HepG2 (cell line): ENCODE measurements around the gene SPTSSA. TPM values are rescaled to one million over a fixed set of nuclear protein-coding genes. Genes with fewer than 3 reads are reported as not detected.
A peak's percentile ranks its signal among the peaks of the same experiment; 100 is the strongest.

Experiments used
- DNMT3B ChIP-seq: conservative IDR thresholded peaks from 2 replicates; pipeline ENCODE4 v1.6.1; 2016; ENCODE audit warnings: missing biosample characterization, control low read depth
- ESRRA ChIP-seq: sonication (generic); formaldehyde crosslinking; IDR thresholded peaks from 2 replicates; pipeline ENCODE4 v1.5.1; 2020; ENCODE audit warnings: mild to moderate bottlenecking, low read depth, missing genetic modification reagents
- HOXA9 ChIP-seq: sonication (generic); formaldehyde crosslinking; IDR thresholded peaks from 2 replicates; pipeline ENCODE4 v1.8.1; 2022; ENCODE audit warnings: missing genetic modification reagents, mild to moderate bottlenecking, moderate library complexity, borderline replicate concordance
- POLR2G ChIP-seq: fragments of 200-400 bp; formaldehyde crosslinking; IDR thresholded peaks from 2 replicates; pipeline ENCODE4 v1.6.1; 2018; ENCODE audit warnings: mild to moderate bottlenecking, low read depth, low read length, moderate library complexity
- RFX3 ChIP-seq: IDR thresholded peaks from 2 replicates; pipeline ENCODE4 v1.6.1; 2016; ENCODE audit warnings: missing biosample characterization, missing genetic modification reagents
- SMYD3 ChIP-seq: sonication (generic); formaldehyde crosslinking; IDR thresholded peaks from 2 replicates; pipeline ENCODE4 v1.8.1; 2023; ENCODE audit warnings: mild to moderate bottlenecking, missing genetic modification reagents
- ZNF260 ChIP-seq: sonication (generic); formaldehyde crosslinking; IDR thresholded peaks from 2 replicates; pipeline ENCODE4 v1.4.0; 2020; ENCODE audit warnings: missing genetic modification reagents, low read depth, mild to moderate bottlenecking, borderline replicate concordance
- ZNF337 ChIP-seq: sonication (generic); formaldehyde crosslinking; IDR thresholded peaks from 2 replicates; pipeline ENCODE4 v1.5.1; 2020; ENCODE audit warnings: missing genetic modification reagents, low read depth, mild to moderate bottlenecking, borderline replicate concordance
- ZNF33A ChIP-seq: sonication (generic); formaldehyde crosslinking; IDR thresholded peaks from 2 replicates; pipeline ENCODE4 v1.5.1; 2020; ENCODE audit warnings: missing genetic modification reagents, mild to moderate bottlenecking, moderate library complexity, borderline replicate concordance
- ZNF614 ChIP-seq: IDR thresholded peaks from 2 replicates; pipeline ENCODE4 v1.6.1; 2018; ENCODE audit warnings: missing biosample characterization, missing genetic modification reagents, inconsistent platforms, borderline replicate concordance
- ZSCAN25 ChIP-seq: sonication (generic); formaldehyde crosslinking; IDR thresholded peaks from 2 replicates; pipeline ENCODE4 v1.8.0; 2022; ENCODE audit warnings: mild to moderate bottlenecking, missing genetic modification reagents
- polyA plus RNA-seq, 8 experiments: library from polyadenylated mRNA; depleted of rRNA in 3 of 8; stranded (reverse) in 7 of 8; unstranded in 1 of 8; fragments of >200 nt; fragmentation: Illumina TruSeq in 4 of 8; extraction: Trizol in 4 of 8; gene quantifications; 2 replicates each; pipeline versions ENCODE4 v1.2.1 to v1.2.3, GENCODE V29; 2011 to 2016; ENCODE audit warnings: low read depth in 4 of 8, missing spikeins in 1 of 8, mixed read lengths in 1 of 8; ENCODE audit not compliant: insufficient read depth in 1 of 8
- total RNA-seq, 5 experiments: library from RNA; depleted of rRNA; stranded (reverse); fragments of >200 nt; fragmentation: Illumina TruSeq; extraction: Trizol; gene quantifications; 2 replicates each; pipeline ENCODE4 v1.2.3, GENCODE V29; 2016; ENCODE audit warnings: low read depth in 1 of 5
- TF ChIP-seq, protein P1 (sequence below): sonication (generic); formaldehyde crosslinking; IDR thresholded peaks from 2 replicates; pipeline ENCODE4 v1.4.0; 2020; ENCODE audit warnings: missing genetic modification reagents
- TF ChIP-seq, protein P2 (sequence below): sonication (generic); formaldehyde crosslinking; IDR thresholded peaks from 2 replicates; pipeline ENCODE4 v1.4.0; 2020; ENCODE audit warnings: missing genetic modification reagents
- TF ChIP-seq, protein P3 (sequence below): sonication (generic); formaldehyde crosslinking; conservative IDR thresholded peaks from 2 replicates; pipeline ENCODE4 v1.8.0; 2022; ENCODE audit warnings: mild to moderate bottlenecking, moderate library complexity, missing genetic modification reagents
- TF ChIP-seq, protein P4 (sequence below): IDR thresholded peaks from 2 replicates; pipeline ENCODE4 v1.6.1; 2016; ENCODE audit warnings: low read depth, control low read depth
- TF ChIP-seq, protein P5 (sequence below): sonication (generic); formaldehyde crosslinking; IDR thresholded peaks from 2 replicates; pipeline ENCODE4 v1.5.0; 2020; ENCODE audit warnings: missing genetic modification reagents, mild to moderate bottlenecking, borderline replicate concordance
- TF ChIP-seq, protein P6 (sequence below): sonication (generic); formaldehyde crosslinking; IDR thresholded peaks from 2 replicates; pipeline ENCODE4 v1.8.1; 2022; ENCODE audit warnings: mild to moderate bottlenecking, missing genetic modification reagents

SPTSSA gene
- total and polyA plus RNA-seq, 2 of the 13 experiments (the other 11 are each of a cell fraction or from before 2014, with no cell fraction given) = 19.1 to 86.1 TPM

DNA sequence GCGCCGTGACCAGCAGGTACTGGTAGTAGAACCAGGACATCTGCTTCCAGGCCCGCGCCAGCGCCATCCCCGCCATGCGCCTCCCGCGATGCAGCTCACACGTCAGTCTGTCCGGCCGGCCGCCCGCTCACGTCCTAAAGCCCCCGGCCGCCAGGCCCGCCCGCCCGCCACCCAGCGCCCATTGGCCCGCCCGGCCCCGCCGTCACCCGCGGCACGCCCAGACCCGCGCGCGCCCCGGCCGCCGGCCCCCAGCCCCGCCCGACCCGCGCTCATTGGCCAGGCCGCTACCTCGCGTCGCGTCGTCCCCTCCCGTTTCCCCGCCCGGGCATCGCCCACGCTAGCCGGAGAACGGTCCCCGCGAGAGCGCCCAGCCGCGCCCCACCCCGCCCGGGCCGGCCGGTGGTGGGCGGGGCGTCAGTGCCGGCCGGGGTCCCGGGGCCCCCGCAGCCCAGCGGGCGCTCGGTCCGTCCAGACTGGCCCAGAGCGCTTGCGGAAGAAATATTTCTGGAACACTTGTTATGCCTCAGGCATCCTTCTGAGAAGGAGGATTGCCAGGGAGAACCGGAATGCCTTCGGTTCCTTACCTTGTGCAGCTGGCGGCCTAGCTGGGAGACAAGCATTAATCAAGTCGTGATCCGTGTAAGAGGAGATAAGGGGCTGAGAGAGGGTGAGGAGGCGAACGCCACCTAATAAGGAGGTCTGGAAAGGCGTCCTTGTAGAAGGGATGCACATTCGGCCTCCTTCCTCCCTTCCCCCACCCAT, at the start of gene SPTSSA (continued):
- TF ChIP-seq, protein P1, sequence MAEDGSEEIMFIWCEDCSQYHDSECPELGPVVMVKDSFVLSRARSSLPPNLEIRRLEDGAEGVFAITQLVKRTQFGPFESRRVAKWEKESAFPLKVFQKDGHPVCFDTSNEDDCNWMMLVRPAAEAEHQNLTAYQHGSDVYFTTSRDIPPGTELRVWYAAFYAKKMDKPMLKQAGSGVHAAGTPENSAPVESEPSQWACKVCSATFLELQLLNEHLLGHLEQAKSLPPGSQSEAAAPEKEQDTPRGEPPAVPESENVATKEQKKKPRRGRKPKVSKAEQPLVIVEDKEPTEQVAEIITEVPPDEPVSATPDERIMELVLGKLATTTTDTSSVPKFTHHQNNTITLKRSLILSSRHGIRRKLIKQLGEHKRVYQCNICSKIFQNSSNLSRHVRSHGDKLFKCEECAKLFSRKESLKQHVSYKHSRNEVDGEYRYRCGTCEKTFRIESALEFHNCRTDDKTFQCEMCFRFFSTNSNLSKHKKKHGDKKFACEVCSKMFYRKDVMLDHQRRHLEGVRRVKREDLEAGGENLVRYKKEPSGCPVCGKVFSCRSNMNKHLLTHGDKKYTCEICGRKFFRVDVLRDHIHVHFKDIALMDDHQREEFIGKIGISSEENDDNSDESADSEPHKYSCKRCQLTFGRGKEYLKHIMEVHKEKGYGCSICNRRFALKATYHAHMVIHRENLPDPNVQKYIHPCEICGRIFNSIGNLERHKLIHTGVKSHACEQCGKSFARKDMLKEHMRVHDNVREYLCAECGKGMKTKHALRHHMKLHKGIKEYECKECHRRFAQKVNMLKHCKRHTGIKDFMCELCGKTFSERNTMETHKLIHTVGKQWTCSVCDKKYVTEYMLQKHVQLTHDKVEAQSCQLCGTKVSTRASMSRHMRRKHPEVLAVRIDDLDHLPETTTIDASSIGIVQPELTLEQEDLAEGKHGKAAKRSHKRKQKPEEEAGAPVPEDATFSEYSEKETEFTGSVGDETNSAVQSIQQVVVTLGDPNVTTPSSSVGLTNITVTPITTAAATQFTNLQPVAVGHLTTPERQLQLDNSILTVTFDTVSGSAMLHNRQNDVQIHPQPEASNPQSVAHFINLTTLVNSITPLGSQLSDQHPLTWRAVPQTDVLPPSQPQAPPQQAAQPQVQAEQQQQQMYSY (CRISPR knock-in tag) = peak; percentile 71; the same call in 1 of the 2 replicates
- TF ChIP-seq, protein P2, sequence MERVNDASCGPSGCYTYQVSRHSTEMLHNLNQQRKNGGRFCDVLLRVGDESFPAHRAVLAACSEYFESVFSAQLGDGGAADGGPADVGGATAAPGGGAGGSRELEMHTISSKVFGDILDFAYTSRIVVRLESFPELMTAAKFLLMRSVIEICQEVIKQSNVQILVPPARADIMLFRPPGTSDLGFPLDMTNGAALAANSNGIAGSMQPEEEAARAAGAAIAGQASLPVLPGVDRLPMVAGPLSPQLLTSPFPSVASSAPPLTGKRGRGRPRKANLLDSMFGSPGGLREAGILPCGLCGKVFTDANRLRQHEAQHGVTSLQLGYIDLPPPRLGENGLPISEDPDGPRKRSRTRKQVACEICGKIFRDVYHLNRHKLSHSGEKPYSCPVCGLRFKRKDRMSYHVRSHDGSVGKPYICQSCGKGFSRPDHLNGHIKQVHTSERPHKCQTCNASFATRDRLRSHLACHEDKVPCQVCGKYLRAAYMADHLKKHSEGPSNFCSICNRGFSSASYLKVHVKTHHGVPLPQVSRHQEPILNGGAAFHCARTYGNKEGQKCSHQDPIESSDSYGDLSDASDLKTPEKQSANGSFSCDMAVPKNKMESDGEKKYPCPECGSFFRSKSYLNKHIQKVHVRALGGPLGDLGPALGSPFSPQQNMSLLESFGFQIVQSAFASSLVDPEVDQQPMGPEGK = peak; percentile 82
- peak; percentile 86; the same call in 1 of the 2 replicates for TF ChIP-seq HOXA9 (CRISPR knock-in tag)
- no peak for TF ChIP-seq ZNF260
- TF ChIP-seq ZNF33A (CRISPR knock-in tag) = no peak
- peak; percentile 60; the same call in 1 of the 2 replicates for TF ChIP-seq ESRRA (CRISPR knock-in tag)
- peak; percentile 73 for TF ChIP-seq ZSCAN25 (CRISPR knock-in tag)
- TF ChIP-seq, protein P3, sequence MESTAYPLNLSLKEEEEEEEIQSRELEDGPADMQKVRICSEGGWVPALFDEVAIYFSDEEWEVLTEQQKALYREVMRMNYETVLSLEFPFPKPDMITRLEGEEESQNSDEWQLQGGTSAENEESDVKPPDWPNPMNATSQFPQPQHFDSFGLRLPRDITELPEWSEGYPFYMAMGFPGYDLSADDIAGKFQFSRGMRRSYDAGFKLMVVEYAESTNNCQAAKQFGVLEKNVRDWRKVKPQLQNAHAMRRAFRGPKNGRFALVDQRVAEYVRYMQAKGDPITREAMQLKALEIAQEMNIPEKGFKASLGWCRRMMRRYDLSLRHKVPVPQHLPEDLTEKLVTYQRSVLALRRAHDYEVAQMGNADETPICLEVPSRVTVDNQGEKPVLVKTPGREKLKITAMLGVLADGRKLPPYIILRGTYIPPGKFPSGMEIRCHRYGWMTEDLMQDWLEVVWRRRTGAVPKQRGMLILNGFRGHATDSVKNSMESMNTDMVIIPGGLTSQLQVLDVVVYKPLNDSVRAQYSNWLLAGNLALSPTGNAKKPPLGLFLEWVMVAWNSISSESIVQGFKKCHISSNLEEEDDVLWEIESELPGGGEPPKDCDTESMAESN (CRISPR knock-in tag) = peak; percentile 97
- TF ChIP-seq, protein P4, sequence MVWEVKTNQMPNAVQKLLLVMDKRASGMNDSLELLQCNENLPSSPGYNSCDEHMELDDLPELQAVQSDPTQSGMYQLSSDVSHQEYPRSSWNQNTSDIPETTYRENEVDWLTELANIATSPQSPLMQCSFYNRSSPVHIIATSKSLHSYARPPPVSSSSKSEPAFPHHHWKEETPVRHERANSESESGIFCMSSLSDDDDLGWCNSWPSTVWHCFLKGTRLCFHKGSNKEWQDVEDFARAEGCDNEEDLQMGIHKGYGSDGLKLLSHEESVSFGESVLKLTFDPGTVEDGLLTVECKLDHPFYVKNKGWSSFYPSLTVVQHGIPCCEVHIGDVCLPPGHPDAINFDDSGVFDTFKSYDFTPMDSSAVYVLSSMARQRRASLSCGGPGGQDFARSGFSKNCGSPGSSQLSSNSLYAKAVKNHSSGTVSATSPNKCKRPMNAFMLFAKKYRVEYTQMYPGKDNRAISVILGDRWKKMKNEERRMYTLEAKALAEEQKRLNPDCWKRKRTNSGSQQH = peak; percentile 50; the same call in 1 of the 2 replicates
- TF ChIP-seq POLR2G = peak; percentile 98
- no peak for TF ChIP-seq ZNF614 (CRISPR knock-in tag)
- no peak; the same call in 1 of the 2 replicates for TF ChIP-seq ZNF337 (CRISPR knock-in tag)
- TF ChIP-seq, protein P5, sequence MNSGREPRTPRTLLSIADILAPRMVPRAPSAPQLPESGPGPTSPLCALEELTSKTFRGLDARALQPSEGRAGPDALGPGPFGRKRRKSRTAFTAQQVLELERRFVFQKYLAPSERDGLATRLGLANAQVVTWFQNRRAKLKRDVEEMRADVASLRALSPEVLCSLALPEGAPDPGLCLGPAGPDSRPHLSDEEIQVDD (CRISPR knock-in tag) = peak; percentile 97
- no peak for TF ChIP-seq RFX3
- TF ChIP-seq, protein P6, sequence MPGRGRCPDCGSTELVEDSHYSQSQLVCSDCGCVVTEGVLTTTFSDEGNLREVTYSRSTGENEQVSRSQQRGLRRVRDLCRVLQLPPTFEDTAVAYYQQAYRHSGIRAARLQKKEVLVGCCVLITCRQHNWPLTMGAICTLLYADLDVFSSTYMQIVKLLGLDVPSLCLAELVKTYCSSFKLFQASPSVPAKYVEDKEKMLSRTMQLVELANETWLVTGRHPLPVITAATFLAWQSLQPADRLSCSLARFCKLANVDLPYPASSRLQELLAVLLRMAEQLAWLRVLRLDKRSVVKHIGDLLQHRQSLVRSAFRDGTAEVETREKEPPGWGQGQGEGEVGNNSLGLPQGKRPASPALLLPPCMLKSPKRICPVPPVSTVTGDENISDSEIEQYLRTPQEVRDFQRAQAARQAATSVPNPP = no peak
- no peak for TF ChIP-seq SMYD3 (CRISPR knock-in tag)
- peak; percentile 75; the same call in 1 of the 2 replicates for TF ChIP-seq DNMT3B (CRISPR knock-in tag)
